Neural progenitor cell (in vitro differentiated cells): ENCODE data around the gene OR2F1. TPM values are rescaled to one million over a fixed set of nuclear protein-coding genes. Genes with fewer than 3 reads are reported as not detected.

Experiments used
- DNase-seq: peaks from one replicate; pipeline ENCODE4 v3.0.0-alpha.2; 2016; ENCODE audit warnings: low spot score
- H2AFZ ChIP-seq: fragments of 200-600 bp; sonication (generic); replicated peaks from 2 replicates; pipeline ENCODE4 v1.6.1; 2016; ENCODE audit warnings: antibody characterized with exemption
- H3F3A ChIP-seq: fragments of 200-600 bp; sonication (generic); 2 replicates; pipeline ENCODE4 v1.6.1; 2016; ENCODE audit warnings: antibody characterized with exemption, low read depth
- H3K27ac ChIP-seq: fragments of 200-600 bp; sonication (generic); 2 replicates; pipeline ENCODE4 v1.5.1; 2016; ENCODE audit warnings: mild to moderate bottlenecking
- H3K27me3 ChIP-seq: fragments of 200-600 bp; sonication (generic); 2 replicates; pipeline ENCODE4 v1.6.1; 2016; ENCODE audit warnings: mild to moderate bottlenecking, moderate library complexity
- H3K36me3 ChIP-seq: fragments of 200-600 bp; sonication (generic); 2 replicates; pipeline ENCODE4 v1.5.1; 2016
- H3K4me1 ChIP-seq: fragments of 200-600 bp; sonication (generic); 2 replicates; pipeline ENCODE4 v1.6.1; 2016; ENCODE audit warnings: mixed run types
- H3K4me2 ChIP-seq: fragments of 200-600 bp; sonication (generic); 2 replicates; pipeline ENCODE4 v1.6.1; 2016
- H3K4me3 ChIP-seq: fragments of 200-600 bp; sonication (generic); 2 replicates; pipeline ENCODE4 v1.5.1; 2016
- H3K79me2 ChIP-seq: fragments of 200-600 bp; sonication (generic); 2 replicates; pipeline ENCODE4 v1.6.1; 2016; ENCODE audit warnings: low read depth
- H3K9ac ChIP-seq: fragments of 200-600 bp; sonication (generic); 2 replicates; pipeline ENCODE4 v1.6.1; 2016
- H3K9me3 ChIP-seq: fragments of 200-600 bp; sonication (generic); 2 replicates; pipeline ENCODE4 v1.5.1; 2016; ENCODE audit warnings: low read depth
- H4K20me1 ChIP-seq: fragments of 200-600 bp; sonication (generic); 2 replicates; pipeline ENCODE4 v1.6.1; 2016; ENCODE audit warnings: low read depth
- H3K27ac Mint-ChIP-seq: 3 replicates; pipeline ENCODE4 v1.8.0; 2021; ENCODE audit warnings: mixed read lengths
- H3K27me3 Mint-ChIP-seq: 2 replicates; pipeline ENCODE4 v1.8.0; 2022; ENCODE audit warnings: low read depth, mild to moderate bottlenecking, inconsistent platforms, moderate library complexity, mixed read lengths; ENCODE audit not compliant: insufficient read depth
- H3K36me3 Mint-ChIP-seq: 3 replicates; pipeline ENCODE4 v1.8.0; 2021; ENCODE audit warnings: mixed read lengths
- H3K4me1 Mint-ChIP-seq: 3 replicates; pipeline ENCODE4 v1.8.0; 2021; ENCODE audit warnings: mixed read lengths
- H3K4me3 Mint-ChIP-seq: 3 replicates; pipeline ENCODE4 v1.8.0; 2021; ENCODE audit warnings: mild to moderate bottlenecking, moderate library complexity, mixed read lengths
- H3K9me3 Mint-ChIP-seq: 3 replicates; pipeline ENCODE4 v1.8.0; 2020; ENCODE audit warnings: mixed read lengths
- CTCF ChIP-seq: fragments of 200-600 bp; sonication (generic); IDR thresholded peaks from 2 replicates; pipeline ENCODE4 v1.5.1; 2017; ENCODE audit warnings: antibody characterized with exemption, mild to moderate bottlenecking
- EZH2 ChIP-seq: fragments of 200-600 bp; sonication (generic); IDR thresholded peaks from 2 replicates; pipeline ENCODE4 v1.6.1; 2017; ENCODE audit warnings: antibody characterized with exemption, mild to moderate bottlenecking, moderate library complexity
- EZH2phosphoT487 ChIP-seq: fragments of 200-600 bp; sonication (generic); IDR thresholded peaks from 2 replicates; pipeline ENCODE4 v1.6.1; 2017; ENCODE audit warnings: antibody characterized with exemption
- total RNA-seq: library from RNA; depleted of rRNA; stranded (reverse); fragments of >200 nt; gene quantifications from 2 replicates; pipeline ENCODE4 v1.2.3, GENCODE V29; 2015; ENCODE audit warnings: low replicate concordance

OR2F1 gene
- total RNA-seq, 1 donor from 2014 or later, result not detected

- no peak overlapping the region for H3K27ac ChIP-seq
- H3K4me3 Mint-ChIP-seq, result no peak overlapping the region
- no peak overlapping the region for H3K9ac ChIP-seq
- H3K27me3 ChIP-seq, result no peaks in the 10 kb centered on the region
- H3K36me3 ChIP-seq, result no peaks in the 10 kb centered on the region
- H3F3A ChIP-seq, result no peaks in the 10 kb centered on the region
- TF ChIP-seq EZH2phosphoT487 (no peak), CTCF (no peak), EZH2 (no peak)
- H3K36me3 Mint-ChIP-seq, result no peaks in the 10 kb centered on the region
- H3K4me1 Mint-ChIP-seq, result no peaks in the 10 kb centered on the region
- no peak overlapping the region for H3K4me2 ChIP-seq
- no peak for DNase-seq
- peaks cover 4% of the 10 kb centered on the region for H3K9me3 Mint-ChIP-seq
- H3K4me3 ChIP-seq, result no peak overlapping the region
- no peaks in the 10 kb centered on the region for H3K4me1 ChIP-seq
- H2AFZ ChIP-seq, result no peak overlapping the region
- no peaks in the 10 kb centered on the region for H3K27me3 Mint-ChIP-seq
- H4K20me1 ChIP-seq, result no peaks in the 10 kb centered on the region
- no peaks in the 10 kb centered on the region for H3K79me2 ChIP-seq
- H3K9me3 ChIP-seq, result no peaks in the 10 kb centered on the region
- H3K27ac Mint-ChIP-seq, result no peak overlapping the region
These were observed 9.2 kb upstream of the OR2F1 start for GRCh38 chr7:143945423-143945822.

- Histone ChIP-seq H3K4me1 (no peaks in the 10 kb centered on the region), H3K4me3 (no peak overlapping the region), H3K36me3 (no peaks in the 10 kb centered on the region), H2AFZ (no peak overlapping the region), H4K20me1 (no peaks in the 10 kb centered on the region), H3K27me3 (no peaks in the 10 kb centered on the region), H3K27ac (no peak overlapping the region), H3K9me3 (no peaks in the 10 kb centered on the region), H3K4me2 (no peak overlapping the region), H3F3A (no peaks in the 10 kb centered on the region), H3K9ac (no peak overlapping the region), H3K79me2 (no peaks in the 10 kb centered on the region)
- H3K36me3 Mint-ChIP-seq, result no peaks in the 10 kb centered on the region
- TF ChIP-seq CTCF (no peak), EZH2 (no peak), EZH2phosphoT487 (no peak)
- H3K9me3 Mint-ChIP-seq, result peaks cover 4% of the 10 kb centered on the region
- no peaks in the 10 kb centered on the region for H3K4me1 Mint-ChIP-seq
- no peak for DNase-seq
- H3K27ac Mint-ChIP-seq, result no peak overlapping the region
- H3K4me3 Mint-ChIP-seq, result no peak overlapping the region
- no peaks in the 10 kb centered on the region for H3K27me3 Mint-ChIP-seq
These were observed 7.5 kb upstream of the OR2F1 start for GRCh38 chr7:143947111-143947510.

GRCh38 chr7:143948733-143949132, 5.9 kb upstream of the OR2F1 start:
- Histone ChIP-seq H4K20me1 (no peaks in the 10 kb centered on the region), H3K36me3 (no peaks in the 10 kb centered on the region), H3K27me3 (no peaks in the 10 kb centered on the region), H3K9me3 (no peaks in the 10 kb centered on the region), H3K4me3 (no peak overlapping the region), H3K4me2 (no peak overlapping the region), H3K79me2 (no peaks in the 10 kb centered on the region), H3F3A (no peaks in the 10 kb centered on the region), H3K4me1 (no peaks in the 10 kb centered on the region), H3K27ac (no peak overlapping the region), H2AFZ (no peak overlapping the region), H3K9ac (no peak overlapping the region)
- peaks cover 4% of the 10 kb centered on the region for H3K9me3 Mint-ChIP-seq
- H3K36me3 Mint-ChIP-seq, result no peaks in the 10 kb centered on the region
- no peak for TF ChIP-seq EZH2
- TF ChIP-seq EZH2phosphoT487, result no peak
- TF ChIP-seq CTCF, result no peak
- no peaks in the 10 kb centered on the region for H3K27me3 Mint-ChIP-seq
- H3K4me3 Mint-ChIP-seq, result no peak overlapping the region
- DNase-seq, result no peak
- no peaks in the 10 kb centered on the region for H3K4me1 Mint-ChIP-seq
- no peak overlapping the region for H3K27ac Mint-ChIP-seq
